Panc1 (cell line): ENCODE results near the gene ITPR2.

ENCODE experiments used
- POLR2AphosphoS5 ChIP-seq: IDR thresholded peaks from 2 replicates; pipeline ENCODE4 v1.6.1; 2012; ENCODE audit warnings: mild to moderate bottlenecking, low read depth, low read length, moderate library complexity
- SIN3A ChIP-seq: IDR thresholded peaks from 2 replicates; pipeline ENCODE4 v1.6.1; 2012; ENCODE audit warnings: low read depth, mild to moderate bottlenecking, low read length, moderate library complexity, borderline replicate concordance; ENCODE audit not compliant: insufficient read depth
- TF ChIP-seq, protein P1 (sequence below): fragments of 450-650 bp; IDR thresholded peaks from 2 replicates; pipeline ENCODE4 v1.5.1; 2017; ENCODE audit warnings: mild to moderate bottlenecking

DNA sequence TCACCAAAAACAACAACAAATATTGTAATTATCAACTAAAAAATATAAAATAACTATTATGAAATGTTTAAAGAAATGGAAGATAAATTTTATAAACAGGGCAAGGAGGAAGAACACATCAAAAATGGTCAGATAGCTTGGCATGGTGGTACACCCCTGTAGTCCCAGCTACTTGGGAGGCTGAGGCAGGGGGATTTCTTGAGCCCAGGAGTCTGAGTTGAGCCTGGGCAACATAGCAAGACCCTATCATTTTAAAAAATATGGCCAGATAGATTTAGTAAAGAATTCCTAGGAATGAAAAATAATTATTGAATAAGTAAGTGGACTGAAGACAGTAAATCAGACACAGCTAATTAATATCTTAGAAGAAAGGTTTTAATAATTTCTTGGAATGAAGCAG is 32.6 kb downstream of the ITPR2 start:
- TF ChIP-seq POLR2AphosphoS5 (no peak), SIN3A (no peak)
- TF ChIP-seq, protein P1, sequence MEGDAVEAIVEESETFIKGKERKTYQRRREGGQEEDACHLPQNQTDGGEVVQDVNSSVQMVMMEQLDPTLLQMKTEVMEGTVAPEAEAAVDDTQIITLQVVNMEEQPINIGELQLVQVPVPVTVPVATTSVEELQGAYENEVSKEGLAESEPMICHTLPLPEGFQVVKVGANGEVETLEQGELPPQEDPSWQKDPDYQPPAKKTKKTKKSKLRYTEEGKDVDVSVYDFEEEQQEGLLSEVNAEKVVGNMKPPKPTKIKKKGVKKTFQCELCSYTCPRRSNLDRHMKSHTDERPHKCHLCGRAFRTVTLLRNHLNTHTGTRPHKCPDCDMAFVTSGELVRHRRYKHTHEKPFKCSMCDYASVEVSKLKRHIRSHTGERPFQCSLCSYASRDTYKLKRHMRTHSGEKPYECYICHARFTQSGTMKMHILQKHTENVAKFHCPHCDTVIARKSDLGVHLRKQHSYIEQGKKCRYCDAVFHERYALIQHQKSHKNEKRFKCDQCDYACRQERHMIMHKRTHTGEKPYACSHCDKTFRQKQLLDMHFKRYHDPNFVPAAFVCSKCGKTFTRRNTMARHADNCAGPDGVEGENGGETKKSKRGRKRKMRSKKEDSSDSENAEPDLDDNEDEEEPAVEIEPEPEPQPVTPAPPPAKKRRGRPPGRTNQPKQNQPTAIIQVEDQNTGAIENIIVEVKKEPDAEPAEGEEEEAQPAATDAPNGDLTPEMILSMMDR: no peak
